Breast epithelium (tissue), 3 donors: Measurements from ENCODE around the gene AHCYL2.
"Not testable (repeated sequence)": the region's sequence is repeated elsewhere in the genome, so short reads cannot be mapped to it uniquely, and the experiment has no call there.

Source experiments
- CTCF ChIP-seq, 3 donors: fragments of 450-650 bp; IDR thresholded peaks; one replicate each; pipeline ENCODE4 v1.5.1; 2016 to 2017; ENCODE audit warnings: antibody characterized with exemption in 3 of 3, mild to moderate bottlenecking in 3 of 3, moderate library complexity in 3 of 3
- POLR2A ChIP-seq: fragments of 450-650 bp; IDR thresholded peaks from one replicate; pipeline ENCODE4 v1.6.1; 2016; ENCODE audit warnings: antibody characterized with exemption, mild to moderate bottlenecking, moderate library complexity
- POLR2AphosphoS5 ChIP-seq, 3 donors: sonication (generic); formaldehyde crosslinking; IDR thresholded peaks; one replicate each; pipeline ENCODE4 v1.6.1; 2017; ENCODE audit warnings: antibody characterized with exemption in 3 of 3

DNA sequence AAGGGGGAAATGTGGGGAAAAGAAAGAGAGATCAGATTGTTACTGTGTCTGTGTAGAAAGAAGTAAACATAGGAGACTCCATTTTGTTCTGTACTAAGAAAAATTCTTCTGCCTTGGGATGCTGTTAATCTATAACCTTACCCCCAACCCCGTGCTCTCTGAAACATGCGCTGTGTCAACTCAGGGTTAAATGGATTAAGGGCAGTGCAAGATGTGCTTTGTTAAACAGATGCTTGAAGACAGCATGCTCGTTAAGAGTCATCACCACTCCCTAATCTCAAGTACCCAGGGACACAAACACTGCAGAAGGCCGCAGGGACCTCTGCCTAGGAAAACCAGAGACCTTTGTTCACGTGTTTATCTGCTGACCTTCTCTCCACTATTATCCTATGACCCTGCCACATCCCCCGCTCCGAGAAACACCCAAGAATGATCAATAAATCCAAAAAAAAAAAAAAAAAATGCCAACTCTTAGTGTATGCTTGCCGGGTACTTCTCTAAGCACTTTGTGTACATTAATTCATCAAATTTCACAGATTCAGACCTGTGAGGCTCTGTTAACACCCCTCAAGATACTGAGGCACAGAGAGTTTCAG, 7.9 kb upstream of the AHCYL2 start:
- TF ChIP-seq CTCF (IDR thresholded peaks at IDR 0.05); POLR2A; POLR2AphosphoS5 (IDR thresholded peaks at IDR 0.05): not testable (repeated sequence)
